Measurements from ENCODE around the gene CCIN.

Gene CCIN

DNA sequence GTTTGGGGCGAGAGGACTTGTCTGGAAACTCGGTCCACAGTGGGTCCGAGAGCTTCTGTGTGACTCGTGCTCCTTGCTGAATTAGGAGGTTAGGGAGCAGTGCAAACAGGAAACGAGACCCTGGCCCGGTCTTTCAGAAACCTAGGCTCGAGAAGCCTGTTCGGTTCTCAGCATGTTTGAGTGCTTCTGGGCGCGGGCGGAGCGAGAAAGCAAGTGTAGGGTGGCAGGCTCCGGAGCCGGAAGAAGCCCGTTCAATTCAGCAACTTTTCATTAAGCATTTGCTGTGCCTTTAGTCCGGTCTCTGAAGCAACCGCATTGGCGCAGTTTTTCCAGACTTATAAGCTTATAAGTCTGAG is 22.1 kb downstream of the CCIN start:
- peak; percentile 31 for DNase-seq (ENCODE audit: low read depth)

GRCh38 chr9:36191686-36192085 is 22.5 kb downstream of the CCIN start:
- no peak for DNase-seq (ENCODE audit: low read depth)

DNA sequence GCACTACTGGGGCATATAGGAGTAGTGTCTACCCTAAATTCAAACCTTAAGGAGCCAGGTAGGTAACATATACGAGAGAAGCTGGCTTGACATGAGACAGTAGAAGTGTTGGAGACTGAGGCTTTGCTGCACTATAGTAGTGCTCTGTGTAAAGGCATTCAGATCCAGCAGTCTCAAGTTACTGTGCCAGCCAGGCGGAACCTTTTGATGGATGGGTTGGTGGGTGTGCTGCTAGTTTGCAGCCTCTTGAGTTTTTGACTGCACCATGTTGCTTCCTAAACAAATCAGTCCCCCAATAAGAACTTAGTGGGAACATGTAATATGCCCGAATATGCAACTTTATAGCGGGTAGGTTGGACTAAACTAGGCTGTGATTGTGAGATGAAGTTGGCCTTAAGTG is 23.0 kb downstream of the CCIN start:
- no peak for DNase-seq (ENCODE audit: low read depth)

GRCh38 chr9:36193023-36193422 is 23.8 kb downstream of the CCIN start:
- DNase-seq (ENCODE audit: low read depth): no peak

DNA sequence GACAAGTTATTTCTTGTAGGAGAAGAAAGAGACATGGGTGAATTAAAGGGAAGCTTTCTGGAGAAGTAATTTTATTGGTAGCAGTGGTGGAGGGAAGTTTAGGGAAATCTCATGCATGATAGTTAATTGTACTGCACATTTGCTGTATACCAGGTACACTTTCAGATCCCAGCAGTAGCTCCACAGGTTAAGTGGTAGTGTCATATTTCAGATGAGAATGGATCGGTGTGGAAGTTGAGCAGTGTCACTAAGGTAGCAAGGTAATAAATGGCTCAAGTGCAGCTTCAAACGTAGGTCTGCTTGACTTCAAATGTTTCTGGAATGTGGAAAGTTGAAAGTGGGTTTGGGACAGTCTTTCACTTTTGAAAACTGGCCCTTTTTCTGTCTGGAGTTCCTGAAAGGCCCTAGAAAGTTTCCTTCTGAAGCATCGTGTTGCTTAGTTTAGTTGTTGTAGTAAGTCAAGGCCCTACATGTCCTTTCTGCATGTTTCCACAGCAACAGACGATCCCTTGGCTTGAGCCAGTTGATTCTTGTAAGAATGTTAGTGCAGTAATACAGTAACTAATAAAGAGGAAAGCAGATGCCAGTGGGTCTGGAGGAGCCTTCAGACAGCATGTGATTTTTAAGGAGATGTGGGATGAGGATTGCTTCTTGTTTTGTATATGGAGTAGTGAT is 25.3 kb downstream of the CCIN start:
- no peak for DNase-seq (ENCODE audit: low read depth)

DNA sequence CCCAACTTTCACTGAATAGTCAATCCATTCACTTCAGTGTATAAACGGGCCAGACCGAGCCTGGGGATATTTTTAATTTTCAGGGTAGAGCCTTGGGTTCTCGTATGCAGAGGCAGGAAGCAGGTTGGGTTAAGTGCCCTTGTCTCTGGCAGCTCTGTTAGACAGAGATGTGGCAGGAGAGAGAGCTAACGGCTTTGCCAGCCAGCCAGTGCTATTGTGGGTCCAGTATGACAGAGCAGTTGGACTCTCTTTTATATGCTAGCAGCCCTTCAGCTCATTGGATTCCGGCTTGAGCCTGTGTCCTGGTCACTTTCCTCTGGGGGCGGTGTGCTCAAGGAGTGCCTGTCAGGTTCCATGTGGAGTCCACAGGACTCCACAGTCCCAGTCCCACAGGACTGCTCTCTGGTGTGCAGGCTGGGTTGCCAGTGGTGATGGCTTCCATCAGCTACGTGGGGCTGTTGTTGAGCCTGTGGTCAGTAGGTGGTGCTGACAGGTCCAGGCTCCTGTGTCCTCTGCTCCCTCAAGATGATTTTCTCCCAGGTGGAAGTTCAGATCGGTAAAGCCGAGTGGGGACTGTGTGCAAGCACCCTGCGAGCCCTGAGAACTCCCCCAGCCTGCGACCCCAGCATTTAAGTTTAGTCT is 35.8 kb downstream of the CCIN start:
- no peak for DNase-seq (ENCODE audit: low read depth)

GRCh38 chr9:36207016-36207415 is 37.8 kb downstream of the CCIN start:
- no peak for DNase-seq (ENCODE audit: low read depth)

DNA sequence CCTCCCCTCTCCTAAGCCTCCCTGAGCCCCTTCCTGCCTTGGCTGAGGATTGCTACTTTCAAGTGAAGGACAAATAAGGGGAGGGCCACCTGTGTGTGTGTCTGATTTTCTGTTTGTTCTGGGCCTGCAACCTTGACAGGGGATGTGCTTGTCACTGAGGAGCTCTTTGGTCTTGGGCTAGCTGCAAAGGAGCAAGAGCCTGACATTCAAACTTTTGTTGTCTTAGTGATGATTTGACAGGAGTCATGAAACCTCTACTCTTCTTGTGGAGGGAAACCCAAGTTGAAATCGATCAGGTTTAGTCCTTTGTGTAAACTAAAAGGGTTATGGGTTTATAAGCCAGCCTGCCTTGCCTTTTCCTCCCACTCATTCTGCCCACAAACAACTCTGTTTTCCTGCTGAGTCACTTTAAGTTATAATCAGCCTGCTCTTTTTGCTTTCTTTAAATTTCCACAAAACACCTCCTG is 38.4 kb downstream of the CCIN start:
- no peak for DNase-seq (ENCODE audit: low read depth)

DNA sequence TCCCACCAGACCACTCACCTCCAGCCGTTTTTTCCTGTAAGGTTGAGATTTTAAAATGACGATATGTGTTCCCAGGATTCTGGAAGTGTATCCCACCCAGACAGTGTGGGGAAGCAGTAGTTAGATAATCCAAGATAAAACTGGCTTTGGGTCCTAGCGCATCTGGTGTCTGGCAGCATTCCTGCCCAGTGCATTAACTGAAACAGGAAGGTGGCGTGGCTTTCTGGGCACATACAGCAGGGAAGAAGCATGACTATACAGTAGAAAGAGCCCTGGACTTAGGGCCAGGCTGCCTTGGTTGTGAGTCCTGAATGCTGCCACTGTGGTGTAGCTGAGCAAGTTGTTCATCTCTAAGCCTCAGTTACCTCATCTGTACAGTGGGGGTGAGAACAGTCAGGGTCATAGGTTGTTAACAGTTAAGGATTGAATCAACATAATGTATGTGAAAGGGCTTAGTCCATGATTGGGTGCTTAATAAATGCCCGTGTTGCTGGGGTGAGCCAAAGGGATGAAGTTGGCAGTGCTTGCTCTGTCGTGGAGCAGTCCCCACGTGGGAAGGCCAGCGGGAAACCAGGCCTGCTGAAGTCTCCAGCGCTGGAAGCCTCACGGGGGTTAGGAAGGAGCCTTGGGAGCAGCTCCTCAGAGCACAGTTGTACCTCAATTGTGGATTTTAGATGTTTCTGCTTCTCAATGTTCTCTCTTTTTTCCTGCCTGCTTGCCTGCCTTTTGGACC is 39.5 kb downstream of the CCIN start:
- no peak for DNase-seq (ENCODE audit: low read depth)

- no peak for DNase-seq (ENCODE audit: low read depth)
Measured at GRCh38 chr9:36210722-36211121, 41.5 kb downstream of the CCIN start.

DNA sequence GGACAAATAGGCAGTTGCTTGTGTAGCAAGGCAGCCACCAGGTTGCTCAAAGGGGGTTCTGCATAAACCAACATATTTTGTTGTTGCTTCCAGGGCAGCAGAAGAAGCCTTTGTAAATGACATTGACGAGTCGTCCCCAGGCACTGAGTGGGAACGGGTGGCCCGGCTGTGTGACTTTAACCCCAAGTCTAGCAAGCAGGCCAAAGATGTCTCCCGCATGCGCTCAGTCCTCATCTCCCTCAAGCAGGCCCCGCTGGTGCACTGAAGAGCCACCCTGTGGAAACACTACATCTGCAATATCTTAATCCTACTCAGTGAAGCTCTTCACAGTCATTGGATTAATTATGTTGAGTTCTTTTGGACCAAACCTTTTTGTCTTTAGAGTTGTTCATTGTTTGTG is 42.3 kb downstream of the CCIN start:
- DNase-seq (ENCODE audit: low read depth): no peak

DNA sequence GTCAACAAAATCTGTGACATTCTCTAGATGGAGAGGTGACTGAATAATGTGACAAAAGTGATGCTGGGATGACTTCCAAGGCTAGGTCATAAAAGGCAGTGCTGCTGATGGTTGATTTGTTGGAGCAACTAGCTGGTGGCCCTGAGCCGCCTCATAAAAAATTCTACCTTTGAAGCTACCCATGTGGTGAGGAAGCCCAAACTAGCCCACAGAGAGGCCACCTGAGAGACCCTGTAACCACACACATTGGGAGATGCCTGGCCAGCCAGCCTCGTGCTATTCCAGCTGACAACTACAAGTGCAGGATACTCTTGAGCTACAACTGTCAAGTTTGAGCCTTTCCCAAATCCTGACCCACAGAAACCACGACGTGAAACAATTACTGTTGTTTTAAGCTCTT is 44.2 kb downstream of the CCIN start:
- no peak for DNase-seq (ENCODE audit: low read depth)

DNA sequence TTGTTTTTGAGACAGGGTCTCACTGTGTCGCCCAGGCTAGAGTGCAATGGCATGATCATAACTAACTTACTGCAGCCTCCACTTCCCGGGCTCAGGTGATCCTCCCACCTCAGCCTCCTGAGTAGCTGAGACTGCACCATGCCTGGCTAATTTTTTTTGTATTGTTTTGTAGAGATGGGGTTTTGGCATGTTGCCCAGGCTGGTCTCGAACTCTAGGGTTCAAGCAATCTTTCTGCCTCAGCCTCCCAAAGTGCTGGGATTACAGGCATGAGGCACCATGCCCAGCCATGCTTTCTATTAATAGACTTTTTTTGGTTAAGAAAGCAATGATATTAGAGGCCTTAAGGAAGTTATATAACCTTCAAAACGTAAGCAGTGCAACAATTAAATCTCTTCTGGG is 44.8 kb downstream of the CCIN start:
- DNase-seq (ENCODE audit: low read depth): no peak

DNA sequence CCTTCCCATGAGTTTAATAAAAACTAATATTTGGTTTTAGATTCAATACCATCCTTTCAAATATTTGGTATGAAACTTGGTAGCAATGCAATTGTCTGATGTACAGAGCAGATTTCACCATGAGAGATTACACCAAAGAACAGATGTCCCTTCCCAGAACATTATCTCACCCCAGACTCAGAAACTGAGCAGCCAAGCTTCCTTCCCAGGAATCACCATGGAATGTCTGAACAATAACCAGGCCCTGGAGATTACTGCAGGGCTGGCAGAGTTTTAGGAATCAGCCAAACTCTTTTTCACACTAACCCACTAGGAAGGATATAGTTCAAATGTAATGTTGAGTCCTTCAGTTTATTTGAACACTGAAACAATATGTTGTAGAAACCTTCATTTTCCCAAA is 45.4 kb downstream of the CCIN start:
- no peak for DNase-seq (ENCODE audit: low read depth)

DNA sequence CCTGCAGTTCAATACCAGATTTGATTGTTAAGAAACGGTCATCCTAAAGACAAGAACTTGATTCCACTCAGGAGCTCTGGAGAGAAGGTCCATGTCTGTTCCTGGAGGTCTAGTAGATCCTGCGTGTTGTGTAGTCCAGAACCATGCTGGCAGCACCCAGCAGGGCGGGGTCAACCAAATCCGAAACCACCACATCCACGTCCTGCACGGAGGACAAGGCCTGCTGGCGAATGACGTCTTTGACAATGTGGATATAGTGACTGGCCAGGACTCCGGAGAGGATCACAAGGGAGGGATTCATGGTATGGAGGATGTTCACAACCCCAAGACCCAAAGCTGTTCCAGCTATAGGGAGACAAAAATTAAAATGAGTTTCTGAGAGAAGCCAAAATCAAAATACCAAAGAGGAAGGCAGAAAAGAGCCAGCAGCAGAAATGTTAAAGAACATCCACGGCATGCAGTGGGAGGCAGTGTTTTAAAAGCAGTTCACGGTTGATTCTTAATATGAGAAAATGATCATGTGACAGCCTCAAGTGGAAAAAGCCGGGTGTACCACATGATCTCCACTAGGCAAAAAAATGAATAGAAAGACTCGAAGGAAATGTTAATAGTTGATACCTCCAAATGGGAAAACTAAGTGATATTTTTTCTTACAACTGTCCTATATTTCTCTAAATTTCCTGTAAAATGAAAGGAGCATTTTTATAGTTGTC is 48.2 kb downstream of the CCIN start:
- DNase-seq (ENCODE audit: low read depth): no peak

DNA sequence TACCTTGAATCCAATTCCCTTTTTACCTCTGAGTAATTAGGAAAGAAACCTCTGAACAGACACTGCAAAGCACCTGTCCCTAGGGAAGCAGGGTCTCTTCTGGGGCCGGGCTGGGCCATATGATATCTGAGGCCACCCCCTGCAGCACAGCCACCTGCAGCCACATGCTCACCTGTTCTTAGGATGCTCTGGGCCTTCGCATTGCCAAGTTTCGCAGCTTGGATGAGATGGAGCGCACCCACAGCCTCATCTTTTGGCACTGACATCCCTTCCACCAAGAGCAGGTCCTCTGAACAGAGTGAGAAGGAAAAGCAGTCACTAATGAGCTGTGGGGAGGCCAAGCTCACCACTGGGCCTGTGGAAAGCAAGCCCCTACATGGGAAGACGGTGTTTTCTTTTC is 48.8 kb downstream of the CCIN start:
- no peak for DNase-seq (ENCODE audit: low read depth)

DNA sequence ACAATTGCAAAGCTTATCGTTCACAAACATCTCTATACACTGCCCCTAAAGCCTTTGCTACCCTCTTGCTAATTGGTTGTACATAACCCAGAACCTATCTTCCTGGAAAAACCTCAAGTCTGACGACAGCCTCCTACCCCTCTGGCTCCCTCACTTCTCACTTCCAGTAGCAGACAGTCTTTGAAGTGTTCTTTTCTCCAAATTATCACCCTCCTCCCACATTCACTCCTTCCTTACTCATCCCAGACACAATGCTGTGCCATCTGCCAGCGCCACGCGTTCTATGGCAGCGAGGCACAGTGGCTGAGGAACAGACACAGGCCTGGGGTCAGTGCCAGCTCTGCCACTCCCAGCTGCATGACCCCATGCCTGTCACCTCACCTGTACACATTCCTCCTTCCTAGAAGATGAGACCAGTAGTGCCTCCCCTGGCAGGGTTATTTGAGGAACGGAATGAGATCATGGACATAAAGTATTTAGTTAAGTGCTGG is 49.3 kb downstream of the CCIN start:
- DNase-seq (ENCODE audit: low read depth): no peak
